A549 (cell line): ENCODE data around the gene TECTB. TPM values are rescaled to one million over a fixed set of nuclear protein-coding genes. Genes with fewer than 3 reads are reported as not detected.
A peak's percentile ranks its signal among the peaks of the same experiment; 100 is the strongest.

Experiments
- ATAC-seq, 2 experiments: fragments of 200-7000 bp in 1 of 2; fragments of >200 bp in 1 of 2; cut with Nextera tagmentation in 1 of 2; cut with Tn5 transposase in 1 of 2; 3 replicates each; pipeline versions ENCODE4 v1.8.0 to v1.9.1; 2018 to 2020; ENCODE audit warnings: mild to moderate bottlenecking in 1 of 2, moderate library complexity in 1 of 2
- CTCF ChIA-PET: fragments of 300-600 bp; sonication (Branson Sonifier 250); formaldehyde crosslinking; extraction: SDS; loops from one replicate; lab custom pipeline; 2021; ENCODE audit warnings: antibody characterized with exemption, inconsistent platforms; lab: Yijun Ruan, JAX
- POLR2A ChIA-PET: fragments of 350-600 bp; formaldehyde crosslinking; extraction: SDS; loops from one replicate; lab custom pipeline; 2021; ENCODE audit warnings: antibody characterized with exemption, inconsistent platforms; lab: Yijun Ruan, JAX
- DNase-seq, 2 experiments: peaks; one replicate each; pipeline versions ENCODE4 v3.0.0 to v3.0.0-alpha.2; 2011 to 2016; ENCODE audit warnings: low read depth in 1 of 2, low spot score in 1 of 2
- FAIRE-seq: peaks from 2 replicates; lab custom pipeline; 2011; peaks lifted over from hg19 to GRCh38; lab: Jason Lieb, UNC
- H3K27ac ChIP-seq, 2 experiments: fragments of >200 bp; sonication (Bioruptor Twin); formaldehyde crosslinking; 3 replicates each; pipeline ENCODE4 v1.5.1; 2016 to 2017
- H3K4me1 ChIP-seq: fragments of >200 bp; sonication (Bioruptor Twin); formaldehyde crosslinking; 3 replicates; pipeline ENCODE4 v1.6.1; 2016
- H3K4me2 ChIP-seq: fragments of >200 bp; sonication (Bioruptor Twin); formaldehyde crosslinking; 3 replicates; pipeline ENCODE4 v1.6.1; 2016
- H3K4me3 ChIP-seq: fragments of >200 bp; sonication (Bioruptor Twin); formaldehyde crosslinking; 3 replicates; pipeline ENCODE4 v1.5.1; 2016
- H3K9me3 ChIP-seq: fragments of >200 bp; sonication (Bioruptor Twin); formaldehyde crosslinking; 3 replicates; pipeline ENCODE4 v1.6.1; 2016
- ATOH8 ChIP-seq: fragments of 250-450 bp; sonication (Bioruptor Pico); IDR thresholded peaks from 2 replicates; pipeline ENCODE4 v1.5.0; 2020; ENCODE audit warnings: low read depth, mild to moderate bottlenecking, moderate library complexity
- BHLHE40 ChIP-seq: IDR thresholded peaks from 2 replicates; pipeline ENCODE4 v1.6.1; 2012; ENCODE audit warnings: low read depth, low read length, inconsistent platforms
- CBX2 ChIP-seq: fragments of 200-600 bp; sonication (generic); IDR thresholded peaks from 2 replicates; pipeline ENCODE4 v1.6.1; 2016; ENCODE audit warnings: low read depth, mild to moderate bottlenecking, borderline replicate concordance
- CHD4 ChIP-seq: fragments of 200-600 bp; sonication (generic); IDR thresholded peaks from 2 replicates; pipeline ENCODE4 v1.6.1; 2016; ENCODE audit warnings: antibody characterized with exemption, mild to moderate bottlenecking, borderline replicate concordance
- CTCF ChIP-seq: fragments of >200 bp; sonication (Bioruptor Twin); formaldehyde crosslinking; IDR thresholded peaks from 3 replicates; pipeline ENCODE4 v1.5.1; 2016
- E2F6 ChIP-seq: IDR thresholded peaks from 2 replicates; pipeline ENCODE4 v1.6.1; 2012; ENCODE audit warnings: low read depth, borderline replicate concordance
- EHF ChIP-seq: fragments of 250-450 bp; sonication (Bioruptor Pico); IDR thresholded peaks from 2 replicates; pipeline ENCODE4 v1.5.0; 2020; ENCODE audit warnings: mild to moderate bottlenecking
- EHMT2 ChIP-seq: fragments of 200-600 bp; sonication (generic); IDR thresholded peaks from 2 replicates; pipeline ENCODE4 v1.6.1; 2016; ENCODE audit warnings: antibody characterized with exemption, low read depth, mild to moderate bottlenecking, moderate library complexity
- FOSB ChIP-seq: fragments of 250-450 bp; sonication (Bioruptor Pico); IDR thresholded peaks from 2 replicates; pipeline ENCODE4 v1.5.0; 2020; ENCODE audit warnings: mild to moderate bottlenecking, moderate library complexity
- FOSL2 ChIP-seq, 2 experiments: fragments of 450-650 bp in 1 of 2; fragments of >200 bp in 1 of 2; sonication (Bioruptor Twin) in 1 of 2; formaldehyde crosslinking; IDR thresholded peaks; 2 replicates each; pipeline versions ENCODE4 v1.5.0 to v1.6.1; 2016 to 2020; ENCODE audit warnings: mild to moderate bottlenecking in 1 of 2, moderate library complexity in 1 of 2
- HDAC2 ChIP-seq: fragments of 200-600 bp; sonication (generic); IDR thresholded peaks from 2 replicates; pipeline ENCODE4 v1.6.1; 2016
- HEYL ChIP-seq: fragments of 250-450 bp; sonication (Bioruptor Pico); IDR thresholded peaks from 2 replicates; pipeline ENCODE4 v1.8.0; 2021; ENCODE audit warnings: mild to moderate bottlenecking, moderate library complexity
- JUN ChIP-seq, 2 experiments: fragments of >200 bp; sonication (Bioruptor Twin); formaldehyde crosslinking; IDR thresholded peaks; 2 replicates in 1 of 2; 3 replicates in 1 of 2; pipeline ENCODE4 v1.6.1; 2016 to 2017
- MAFK ChIP-seq: fragments of 450-650 bp; IDR thresholded peaks from 2 replicates; pipeline ENCODE4 v1.6.1; 2014; ENCODE audit not compliant: partially characterized antibody
- NPAS2 ChIP-seq: fragments of 250-450 bp; sonication (Bioruptor Pico); IDR thresholded peaks from 2 replicates; pipeline ENCODE4 v1.8.0; 2022; ENCODE audit warnings: mild to moderate bottlenecking, moderate library complexity, borderline replicate concordance
- NR3C1 ChIP-seq: fragments of >200 bp; sonication (Bioruptor Twin); formaldehyde crosslinking; IDR thresholded peaks from 3 replicates; pipeline ENCODE4 v1.6.1; 2017
- POLR2AphosphoS2 ChIP-seq: conservative IDR thresholded peaks from 2 replicates; pipeline ENCODE4 v1.6.1; 2012; ENCODE audit warnings: low read length, improper control_type of control experiment, inconsistent platforms
- RAD21 ChIP-seq, 2 experiments: fragments of >200 bp in 1 of 2; sonication (Bioruptor Twin) in 1 of 2; formaldehyde crosslinking in 1 of 2; IDR thresholded peaks in 1 of 2; conservative IDR thresholded peaks in 1 of 2; 2 replicates in 1 of 2; 3 replicates in 1 of 2; pipeline ENCODE4 v1.6.1; 2012 to 2018; ENCODE audit warnings: inconsistent platforms in 1 of 2
- RCOR1 ChIP-seq: fragments of 150-350 bp; IDR thresholded peaks from 2 replicates; pipeline ENCODE4 v1.6.1; 2014; ENCODE audit warnings: antibody characterized with exemption, low read length, low read depth
- SMC3 ChIP-seq: fragments of >200 bp; sonication (Bioruptor Twin); formaldehyde crosslinking; IDR thresholded peaks from 3 replicates; pipeline ENCODE4 v1.6.1; 2018; ENCODE audit warnings: inconsistent platforms
- TFCP2L1 ChIP-seq: fragments of 250-450 bp; sonication (Bioruptor Pico); IDR thresholded peaks from 2 replicates; pipeline ENCODE4 v1.5.0; 2021; ENCODE audit warnings: mild to moderate bottlenecking
- ZFP36 ChIP-seq: fragments of 450-650 bp; IDR thresholded peaks from 2 replicates; pipeline ENCODE4 v1.6.1; 2014; ENCODE audit warnings: borderline replicate concordance; ENCODE audit not compliant: partially characterized antibody
- WGBS: methylation state at CpG from one replicate; pipeline ENCODE4 v1.1.6; 2017; ENCODE audit errors: missing lambda C conversion rate; 5-methylcytosine and 5-hydroxymethylcytosine counted together
- polyA plus RNA-seq, 4 experiments: library from polyadenylated mRNA; depleted of rRNA in 3 of 4; stranded (reverse); fragments of >200 nt; fragmentation: RNase III in 1 of 4; extraction: RNeasy Plus Mini Kit Qiagen cat#74134 plus additional on column Dnase treatment in 1 of 4; gene quantifications; 2 replicates in 3 of 4; 3 replicates in 1 of 4; pipeline ENCODE4 v1.2.3, GENCODE V29; 2011 to 2017

Gene TECTB
- polyA plus RNA-seq, 2 of the 4 experiments (the other 2 are of a cell fraction), result not detected

DNA sequence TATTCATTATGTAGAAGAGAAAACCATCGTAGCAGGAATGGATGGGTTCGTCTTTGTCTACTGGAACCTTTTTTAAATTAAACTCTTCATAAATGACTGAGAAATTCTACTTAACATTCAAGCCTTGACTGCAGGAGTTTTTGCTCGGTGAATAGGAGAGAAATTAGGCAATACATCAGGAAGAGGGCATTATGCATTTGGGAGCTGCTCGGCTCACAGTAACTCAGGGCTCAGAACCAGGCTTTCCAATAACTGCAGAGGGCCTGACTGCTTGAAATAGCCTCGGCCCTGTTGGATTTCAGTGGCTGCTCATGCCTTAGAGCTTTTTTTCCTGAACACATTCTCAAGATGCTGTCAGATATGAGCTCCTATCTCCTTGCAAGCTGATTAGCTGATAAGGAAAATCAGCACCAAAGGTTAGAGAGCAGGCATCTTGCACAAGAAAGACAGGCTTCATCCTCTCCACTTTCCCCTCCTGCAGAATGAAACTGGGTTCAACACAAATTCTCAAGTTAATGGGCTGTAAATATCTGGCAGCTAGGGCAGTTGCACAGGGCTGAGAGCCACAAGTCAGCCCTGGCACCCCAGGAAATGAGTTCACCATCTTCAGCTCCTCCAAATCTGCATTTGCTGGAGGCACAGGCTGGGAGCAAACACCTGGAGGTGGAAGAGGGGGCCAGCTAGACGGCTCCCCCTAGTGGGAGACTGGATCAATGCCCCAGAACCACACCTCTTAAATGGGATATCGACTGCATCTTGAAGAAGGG, 24.3 kb downstream of the TECTB start:
- TF ChIP-seq JUN (IDR thresholded peaks at IDR 0.05) (no peak), RAD21 (conservative IDR thresholded peaks at IDR 0.05 in 1 of 2, IDR thresholded peaks at IDR 0.05 in 1 of 2) (peak; percentile 51 to 62), NPAS2 (CRISPR knock-in tag) (no peak), CTCF (peak; percentile 56), SMC3 (peak; percentile 42; the same call in 1 of the 3 replicates), HEYL (CRISPR knock-in tag) (no peak), ZFP36 (no peak), HDAC2 (no peak)
- peak; percentile 80 to 93 for ATAC-seq
- Histone ChIP-seq H3K4me1 (peaks cover 5% of the 10 kb centered on the region; the same call in 1 of the 3 replicates), H3K4me3 (no peak overlapping the region), H3K9me3 (no peaks in the 10 kb centered on the region), H3K27ac (no peak overlapping the region), H3K4me2 (no peak overlapping the region)
- no peak for FAIRE-seq
- DNase-seq, result peak; percentile 36 to 53
- CTCF ChIA-PET, result interaction anchor here (0.6 to 4.2 kb wide), 28 partner anchors 10 to 1231 kb away, joined by 3 to 29 read pairs (median 5); partner anchors contain the start of genes ADRA2A and GPAM
- WGBS, result 17% methylated on average over 7 of the region's 7 CpGs
- POLR2A ChIA-PET, result interaction anchor here (1.0 kb wide), 1 partner anchor 124 kb away, joined by 5 read pairs; the partner anchor contains the start of gene GPAM

DNA sequence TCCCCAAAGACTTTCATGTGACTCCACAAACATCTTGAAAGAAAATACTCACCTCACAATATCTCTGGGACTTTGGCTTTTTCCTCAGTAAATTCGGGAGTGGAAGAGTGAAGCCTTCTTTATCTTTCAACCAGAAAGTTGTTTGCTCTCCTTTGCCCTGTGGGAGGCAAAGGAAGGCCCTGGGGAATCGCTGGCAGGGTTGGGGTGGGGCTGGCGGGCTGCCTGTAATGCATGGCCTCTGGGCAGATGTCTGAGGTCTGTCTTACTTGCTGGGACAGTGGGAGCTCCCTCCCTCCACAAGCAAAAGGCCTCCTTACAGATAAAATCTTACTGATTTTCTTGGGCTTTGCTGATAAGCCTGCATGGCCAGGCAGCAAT, 24.9 kb downstream of the TECTB start:
- Histone ChIP-seq H3K4me1 (peaks cover 5% of the 10 kb centered on the region; the same call in 1 of the 3 replicates), H3K4me3 (no peak overlapping the region), H3K9me3 (no peaks in the 10 kb centered on the region), H3K4me2 (no peak overlapping the region), H3K27ac (no peak overlapping the region)
- POLR2A ChIA-PET, result interaction anchor here (1.0 kb wide), 1 partner anchor 124 kb away, joined by 5 read pairs; the partner anchor contains the start of gene GPAM
- ATAC-seq (peak in 1 of 2 experiments; percentile 30; a peak in 3 of 6 replicates), DNase-seq (no peak), FAIRE-seq (no peak)
- WGBS, result 17% methylated on average over 3 of the region's 3 CpGs
- TF ChIP-seq E2F6 (no peak), HDAC2 (no peak), CBX2 (no peak), EHF (CRISPR knock-in tag) (no peak), BHLHE40 (no peak), HEYL (CRISPR knock-in tag) (no peak), MAFK (no peak), FOSL2 (IDR thresholded peaks at IDR 0.05) (no peak), FOSL2 (CRISPR knock-in tag; IDR thresholded peaks at IDR 0.05) (no peak), TFCP2L1 (CRISPR knock-in tag) (no peak), NR3C1 (no peak), EHMT2 (no peak), ATOH8 (CRISPR knock-in tag) (no peak), RCOR1 (no peak), FOSB (CRISPR knock-in tag) (no peak), JUN (IDR thresholded peaks at IDR 0.05) (no peak), CHD4 (no peak), POLR2AphosphoS2 (no peak)
- TF ChIP-seq, all 56 proteins: peak for 0
- CTCF ChIA-PET, result interaction anchor here (0.6 to 4.2 kb wide), 30 partner anchors 10 to 1232 kb away, joined by 3 to 29 read pairs (median 4); partner anchors contain the start of genes ADRA2A and GPAM
